ENCODE data around the gene NELL1.

The NELL1 gene

DNA sequence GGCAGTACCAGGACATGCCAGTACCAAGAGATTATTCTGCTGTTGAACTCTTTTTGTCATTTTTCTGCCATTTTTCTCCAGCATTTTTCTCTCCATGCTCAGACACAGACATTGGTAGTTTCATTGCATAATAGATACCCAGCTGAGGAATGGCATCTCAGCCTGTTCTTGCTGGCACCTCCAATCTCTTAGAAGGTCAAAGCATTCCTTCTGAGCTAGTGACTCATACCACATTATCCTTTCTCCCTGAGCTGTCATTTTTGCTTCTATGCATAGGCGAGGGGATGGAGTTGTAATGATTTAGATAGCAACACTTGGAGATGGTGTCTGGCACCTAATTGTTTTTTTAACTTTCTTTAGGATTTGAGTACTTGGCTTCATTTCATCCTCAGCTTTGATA is 321.1 kb downstream of the NELL1 start:
- no peak for DNase-seq

- no peak for DNase-seq
Measured at GRCh38 chr11:20991471-20991870, 322.1 kb downstream of the NELL1 start.

GRCh38 chr11:21007297-21007696 is 337.9 kb downstream of the NELL1 start:
- DNase-seq, result no peak

- no peak for DNase-seq
Measured at GRCh38 chr11:21018248-21018647, 348.9 kb downstream of the NELL1 start.

- no peak for DNase-seq
Measured at GRCh38 chr11:21026685-21027084, 357.3 kb downstream of the NELL1 start.

- DNase-seq, result no peak
Measured at GRCh38 chr11:21037850-21038249, 368.5 kb downstream of the NELL1 start.

DNA sequence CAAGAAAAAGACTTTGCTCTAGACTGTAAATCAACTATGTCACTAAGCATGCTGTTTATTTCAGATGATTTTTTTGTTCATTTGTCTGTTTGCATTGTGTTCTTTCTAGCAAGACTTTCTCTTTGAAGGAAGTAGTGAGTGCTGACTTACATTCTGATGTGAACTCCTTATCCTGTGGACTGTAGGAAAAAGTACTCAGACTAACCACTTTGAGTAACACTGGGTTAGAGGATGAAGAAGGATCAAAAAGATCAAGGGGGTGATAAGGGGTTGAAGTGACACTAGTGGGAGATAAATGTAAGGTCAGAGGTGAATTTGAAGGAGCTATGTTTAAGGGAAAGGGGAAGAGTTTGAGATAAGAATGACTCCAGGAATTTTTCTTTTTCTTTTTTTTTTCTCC is 369.4 kb downstream of the NELL1 start:
- no peak for DNase-seq

GRCh38 chr11:21040630-21041029 is 371.2 kb downstream of the NELL1 start:
- DNase-seq, result no peak

DNA sequence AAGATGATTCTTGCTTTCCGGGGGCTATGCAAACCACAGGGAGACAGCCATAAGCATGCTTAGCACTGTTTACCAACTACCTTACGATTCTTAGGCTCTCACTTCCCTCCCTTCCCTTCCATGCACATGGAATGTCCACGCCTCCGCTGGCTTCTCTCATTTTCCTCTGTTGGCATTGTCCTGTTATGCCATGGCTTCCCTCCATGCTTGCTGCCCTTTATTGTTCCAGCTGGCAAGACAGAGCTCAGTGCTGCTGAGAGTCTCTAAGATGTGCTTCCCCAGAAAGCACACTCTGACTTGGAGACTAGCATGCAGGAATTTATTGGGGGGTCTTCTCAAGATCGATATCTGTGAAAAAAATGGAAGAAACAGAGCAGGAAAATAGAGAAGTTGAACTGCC is 379.2 kb downstream of the NELL1 start:
- no peak for DNase-seq

DNA sequence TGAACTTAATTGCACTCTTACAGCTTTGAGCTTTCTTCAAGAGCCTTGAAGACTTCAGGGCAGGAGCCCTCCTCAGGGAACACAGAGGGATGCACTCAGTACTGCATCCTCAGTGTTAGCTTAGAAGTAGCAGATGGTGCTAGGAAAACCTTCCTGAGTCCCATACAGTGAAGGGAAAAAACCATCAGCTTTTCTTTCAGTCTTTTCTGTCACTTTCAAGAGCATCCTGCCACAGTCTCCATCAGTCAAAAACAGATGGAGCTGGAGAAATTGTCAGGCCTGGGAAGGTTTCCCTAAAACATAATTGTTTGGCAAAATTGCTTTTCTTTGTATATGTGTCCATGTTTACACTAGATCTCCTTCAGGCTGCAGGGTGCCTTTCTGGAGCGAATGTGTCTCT is 384.1 kb downstream of the NELL1 start:
- DNase-seq, result no peak

DNA sequence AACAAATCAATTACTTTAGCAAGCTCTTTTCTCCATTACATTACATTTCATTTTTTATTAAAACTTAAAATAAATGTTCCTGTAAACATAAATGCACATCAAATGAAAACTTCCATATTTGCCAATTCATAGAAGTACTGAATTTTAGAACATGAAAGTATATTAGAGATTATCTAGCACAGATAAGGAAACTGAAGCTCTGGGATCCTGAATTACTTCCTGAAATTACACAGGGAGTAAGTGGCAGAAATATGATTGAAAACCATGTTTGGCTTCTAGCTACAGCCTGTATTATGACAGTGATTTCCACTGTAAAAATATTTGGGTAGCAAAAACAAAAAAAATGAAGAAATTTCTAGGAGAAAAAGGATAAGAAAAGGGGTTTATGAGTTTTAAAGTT is 387.3 kb downstream of the NELL1 start:
- no peak for DNase-seq

DNA sequence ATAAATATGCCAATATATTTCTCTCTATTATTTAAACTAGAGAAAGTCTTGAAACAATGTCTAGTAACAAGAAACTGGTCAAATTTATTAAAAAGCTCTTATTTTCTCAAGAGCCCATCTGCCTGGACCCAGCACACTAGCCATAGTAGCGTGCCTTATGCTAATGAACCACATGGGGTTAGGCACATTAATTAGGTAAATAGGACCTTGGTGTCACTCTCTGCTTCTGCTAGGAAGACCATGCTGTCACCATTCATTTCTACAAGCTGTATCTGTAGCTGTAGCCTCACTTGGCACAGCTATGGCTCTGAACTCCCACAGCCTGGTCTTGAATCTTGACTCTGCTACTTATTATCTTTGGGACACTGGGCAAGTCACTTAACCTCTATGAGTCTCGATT is 390.5 kb downstream of the NELL1 start:
- DNase-seq, result no peak

DNA sequence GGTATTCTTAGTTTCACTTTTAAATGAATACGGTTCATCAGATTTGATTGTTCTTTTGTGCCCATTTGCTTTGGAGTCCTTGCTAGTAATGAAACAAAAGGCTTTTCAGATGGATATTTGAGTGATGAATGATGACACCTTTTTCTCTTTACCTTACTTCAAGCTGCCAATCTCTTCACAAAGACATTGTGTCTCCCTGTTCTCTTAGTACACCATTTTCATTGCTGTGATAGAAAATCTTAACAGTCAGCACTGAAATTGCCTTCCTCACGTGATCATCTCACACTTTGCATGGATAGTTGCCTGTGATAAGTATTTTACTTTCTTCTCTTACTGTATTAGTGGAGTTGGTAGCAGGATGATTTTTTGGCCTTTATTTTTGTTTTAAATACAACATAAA is 396.6 kb downstream of the NELL1 start:
- no peak for DNase-seq

DNA sequence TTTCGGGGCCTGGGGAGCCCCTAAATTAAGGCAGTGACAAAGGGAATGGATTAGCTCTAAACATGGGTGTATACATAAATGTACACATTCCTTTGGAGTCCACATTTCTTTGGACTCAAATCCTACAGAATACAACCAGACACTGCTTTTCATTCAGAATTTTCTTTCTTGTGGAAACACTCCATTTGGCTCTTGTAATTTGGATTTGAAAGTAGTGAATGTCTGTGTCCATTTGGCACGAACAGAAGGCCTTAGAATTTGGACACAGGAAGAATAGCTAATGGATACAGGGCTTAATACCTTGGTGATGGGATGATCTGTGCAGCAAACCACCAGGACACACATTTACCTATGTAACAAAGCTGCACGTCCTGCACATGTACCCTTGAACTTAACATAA is 399.5 kb downstream of the NELL1 start:
- no peak for DNase-seq

DNA sequence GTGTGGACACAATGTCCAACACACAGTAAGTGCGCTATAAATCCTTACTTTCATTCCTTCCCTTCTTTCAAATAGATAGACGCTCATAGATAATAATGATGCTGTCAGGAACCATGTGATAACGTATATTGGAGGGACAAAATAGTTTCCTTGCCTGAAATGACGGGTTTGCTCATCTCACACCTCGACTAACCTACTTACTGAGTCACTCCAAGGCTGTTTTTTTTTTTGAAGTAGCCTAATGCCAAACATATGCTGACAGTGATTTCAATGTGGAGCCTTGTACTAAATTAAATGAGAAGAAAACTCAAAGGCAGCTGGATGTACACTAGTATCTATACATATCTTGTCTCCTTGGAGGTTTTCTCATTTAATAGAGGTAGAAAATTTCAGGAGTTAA is 400.5 kb downstream of the NELL1 start:
- no peak for DNase-seq

- DNase-seq, result no peak
Measured at GRCh38 chr11:21072558-21072957, 403.2 kb downstream of the NELL1 start.

GRCh38 chr11:21082853-21083252 is 413.5 kb downstream of the NELL1 start:
- DNase-seq, result no peak

GRCh38 chr11:21088930-21089329 is 419.5 kb downstream of the NELL1 start:
- DNase-seq, result no peak

- DNase-seq, result no peak
Measured at GRCh38 chr11:21104641-21105040, 435.3 kb downstream of the NELL1 start.

- no peak for DNase-seq
Measured at GRCh38 chr11:21105196-21105917, 436.0 kb downstream of the NELL1 start.

- no peak for DNase-seq
Measured at GRCh38 chr11:21109341-21109740, 440.0 kb downstream of the NELL1 start.

GRCh38 chr11:21110415-21110814 is 441.0 kb downstream of the NELL1 start:
- DNase-seq, result no peak

DNA sequence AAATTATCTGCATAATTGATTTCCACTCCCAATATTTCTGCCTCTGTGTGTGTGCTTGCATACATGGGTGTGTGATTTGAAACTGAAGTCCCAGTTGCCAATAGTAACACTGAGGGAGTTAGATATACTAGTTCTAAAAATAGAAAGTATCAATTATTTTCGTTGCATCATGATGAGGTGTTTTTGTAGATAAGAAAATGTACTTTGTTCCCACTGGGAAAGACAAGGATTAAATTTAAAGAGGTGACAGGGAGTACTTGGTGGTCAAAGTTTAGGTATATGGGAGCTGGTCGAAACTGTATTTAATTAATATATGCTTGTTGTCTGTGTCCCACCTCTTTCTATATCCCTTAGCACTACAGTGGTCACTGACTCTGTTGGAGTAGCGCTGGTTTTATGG is 444.5 kb downstream of the NELL1 start:
- no peak for DNase-seq

DNA sequence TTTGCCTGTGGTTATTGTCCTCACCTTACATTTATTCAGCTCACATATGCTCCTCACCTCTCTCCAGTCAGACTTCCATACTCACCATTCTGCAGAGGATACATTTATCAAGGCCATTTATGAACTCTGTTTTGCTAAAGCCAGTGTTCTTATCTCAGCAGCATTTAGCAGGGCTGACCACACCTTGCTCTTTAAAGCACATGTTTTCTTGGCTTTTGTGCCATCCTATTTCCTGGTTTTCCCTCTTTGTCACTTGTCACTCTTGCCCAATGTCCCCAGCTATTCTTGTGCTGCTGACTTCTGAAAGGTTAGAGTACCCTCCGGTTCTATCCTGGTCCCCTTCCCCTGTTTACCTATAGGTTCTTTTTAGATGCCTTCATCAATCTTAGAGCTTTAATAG is 446.6 kb downstream of the NELL1 start:
- DNase-seq, result no peak

GRCh38 chr11:21119411-21119810 is 450.0 kb downstream of the NELL1 start:
- DNase-seq, result no peak

DNA sequence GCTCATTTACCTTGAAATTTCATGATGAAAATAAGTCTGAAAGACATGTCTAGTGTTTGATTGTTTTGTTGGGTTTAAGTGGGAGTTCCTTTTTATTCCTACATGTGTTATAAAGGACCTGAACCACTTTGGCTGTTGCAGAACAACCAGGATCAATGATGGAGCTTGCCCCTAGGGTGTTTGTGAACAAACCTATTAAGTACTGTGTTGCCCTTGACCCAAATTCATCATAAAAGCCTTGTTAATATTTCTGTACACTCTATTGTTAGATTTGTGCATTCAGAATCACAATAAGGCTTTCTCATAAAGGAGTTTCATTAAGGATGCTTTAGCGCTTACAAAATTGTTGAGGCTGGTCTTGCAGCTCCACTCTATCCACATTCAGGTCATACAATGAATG is 452.6 kb downstream of the NELL1 start:
- no peak for DNase-seq

All from NK-92 treated with Interleukin-12 subunit alpha and Interleukin-12 subunit beta, amount 100 ng/mL, for 24 hours (cell line).